HepG2 (cell line): Measurements from ENCODE around the gene SNX6. TPM values are rescaled to one million over a fixed set of nuclear protein-coding genes. Genes with fewer than 3 reads are reported as not detected.

Source experiments
- ATAC-seq: fragments of 200-7000 bp; cut with Tn5 transposase; 3 replicates; pipeline ENCODE4 v1.9.1; 2020; ENCODE audit warnings: mild to moderate bottlenecking, moderate library complexity
- BruUV-seq: library from RNA; stranded (reverse); fragments of 400-500 nt; replicated peaks from 2 replicates; lab custom pipeline; 2021; lab: Mats Ljungman, UMichigan
- CTCF ChIA-PET: fragments of 300-600 bp; formaldehyde crosslinking; extraction: SDS; loops from one replicate; lab custom pipeline; 2021; ENCODE audit warnings: low total read pairs, inconsistent platforms, low intra/inter-chr PET ratio; lab: Yijun Ruan, JAX
- POLR2A ChIA-PET: fragments of 350-600 bp; sonication (Branson Sonifier 250); formaldehyde crosslinking; loops from one replicate; lab custom pipeline; 2020; ENCODE audit warnings: antibody characterized with exemption, inconsistent platforms; lab: Yijun Ruan, JAX
- DNase-seq: peaks from one replicate; pipeline ENCODE4 v3.0.0-alpha.2; 2015; ENCODE audit warnings: low spot score
- FAIRE-seq: peaks from 3 replicates; lab custom pipeline; 2011; peaks lifted over from hg19 to GRCh38; lab: Jason Lieb, UNC
- H2AFZ ChIP-seq: one replicate; pipeline ENCODE4 v1.6.1; 2011; ENCODE audit warnings: low read length, inconsistent platforms
- H3K27ac ChIP-seq: fragments of 300-600 bp; 3 replicates; pipeline ENCODE4 v1.8.0; 2011; ENCODE audit warnings: mixed run types, mild to moderate bottlenecking, mixed read lengths, low read length, inconsistent platforms; ENCODE audit not compliant: insufficient read depth; ENCODE audit errors: extremely low read length
- H3K27me3 ChIP-seq, 2 experiments: fragments of 200-600 bp in 1 of 2; 2 replicates in 1 of 2; 3 replicates in 1 of 2; pipeline versions ENCODE4 v1.6.0 to v1.8.0; 2011; ENCODE audit warnings: low read length in 2 of 2, mild to moderate bottlenecking in 2 of 2, moderate library complexity in 2 of 2, inconsistent platforms in 1 of 2; ENCODE audit not compliant: insufficient read depth in 2 of 2, control insufficient read depth in 1 of 2
- H3K36me3 ChIP-seq, 2 experiments: fragments of 200-600 bp in 1 of 2; replicated peaks in 1 of 2; 2 replicates in 1 of 2; 3 replicates in 1 of 2; pipeline versions ENCODE4 v1.5.1 to v1.8.0; 2011; ENCODE audit warnings: low read length in 2 of 2, inconsistent platforms in 1 of 2; ENCODE audit not compliant: insufficient read depth in 2 of 2, control insufficient read depth in 1 of 2
- H3K4me1 ChIP-seq: 2 replicates; pipeline ENCODE4 v1.5.1; 2012; ENCODE audit warnings: low read length, inconsistent platforms; ENCODE audit not compliant: insufficient read depth
- H3K4me2 ChIP-seq: 2 replicates; pipeline ENCODE4 v1.6.0; 2011; ENCODE audit warnings: low read depth, low read length, inconsistent platforms
- H3K4me3 ChIP-seq, 3 experiments: fragments of 200-600 bp in 1 of 3; sonication (generic), shearing (Covaris generic) in 1 of 3; replicated peaks in 1 of 3; 2 replicates each; pipeline ENCODE4 v1.5.1; 2011 to 2016; ENCODE audit warnings: low read length in 3 of 3, inconsistent platforms in 2 of 3, low read depth in 2 of 3, mild to moderate bottlenecking in 2 of 3, control low read depth in 1 of 3, mixed read lengths in 1 of 3; ENCODE audit not compliant: insufficient read depth in 1 of 3
- H3K79me2 ChIP-seq: one replicate; pipeline ENCODE4 v1.6.1; 2011; ENCODE audit warnings: low read length, inconsistent platforms; ENCODE audit not compliant: insufficient read depth
- H3K9ac ChIP-seq: 2 replicates; pipeline ENCODE4 v1.6.0; 2011; ENCODE audit warnings: mild to moderate bottlenecking, low read depth, low read length, inconsistent platforms; ENCODE audit not compliant: insufficient read depth
- H3K9me3 ChIP-seq: 2 replicates; pipeline ENCODE4 v1.5.1; 2012; ENCODE audit warnings: mild to moderate bottlenecking, low read length
- H4K20me1 ChIP-seq: 2 replicates; pipeline ENCODE4 v1.6.0; 2011; ENCODE audit warnings: inconsistent platforms, mild to moderate bottlenecking, low read length, moderate library complexity; ENCODE audit not compliant: insufficient read depth
- ATAD3A ChIP-seq: sonication (generic); formaldehyde crosslinking; IDR thresholded peaks from 2 replicates; pipeline ENCODE4 v1.4.0; 2020; ENCODE audit warnings: missing genetic modification reagents
- EHMT2 ChIP-seq: fragments of 200-600 bp; sonication (generic); IDR thresholded peaks from 2 replicates; pipeline ENCODE4 v1.7.0; 2017; ENCODE audit warnings: antibody characterized with exemption, low read depth, low read length, borderline replicate concordance
- FOXO1 ChIP-seq: sonication (generic); formaldehyde crosslinking; IDR thresholded peaks from 2 replicates; pipeline ENCODE4 v1.4.0; 2020; ENCODE audit warnings: missing genetic modification reagents
- ISX ChIP-seq: sonication (generic); formaldehyde crosslinking; conservative IDR thresholded peaks from 2 replicates; pipeline ENCODE4 v1.5.0; 2020; ENCODE audit warnings: missing genetic modification reagents
- KMT2A ChIP-seq: sonication (generic); formaldehyde crosslinking; IDR thresholded peaks from 2 replicates; pipeline ENCODE4 v1.4.0; 2020; ENCODE audit warnings: missing genetic modification reagents
- NAIF1 ChIP-seq: sonication (generic); formaldehyde crosslinking; IDR thresholded peaks from 2 replicates; pipeline ENCODE4 v1.5.0; 2020; ENCODE audit warnings: mild to moderate bottlenecking, missing genetic modification reagents, borderline replicate concordance
- PBX3 ChIP-seq: sonication (generic); formaldehyde crosslinking; IDR thresholded peaks from 2 replicates; pipeline ENCODE4 v1.8.1; 2023; ENCODE audit warnings: missing genetic modification reagents, inconsistent platforms, borderline replicate concordance
- PHB2 ChIP-seq: fragments of 450-650 bp; IDR thresholded peaks from 2 replicates; pipeline ENCODE4 v1.6.1; 2018; ENCODE audit not compliant: partially characterized antibody
- POLR2AphosphoS5 ChIP-seq: IDR thresholded peaks from 2 replicates; pipeline ENCODE4 v1.6.1; 2012; ENCODE audit warnings: low read depth, low read length
- RBFOX2 ChIP-seq: fragments of 200-400 bp; formaldehyde crosslinking; IDR thresholded peaks from 2 replicates; pipeline ENCODE4 v1.6.1; 2017; ENCODE audit warnings: low read depth, mild to moderate bottlenecking, low read length
- RBM22 ChIP-seq: fragments of 200-400 bp; formaldehyde crosslinking; optimal IDR thresholded peaks from 2 replicates; pipeline ENCODE3; 2017; ENCODE audit warnings: mild to moderate bottlenecking, low read length, moderate library complexity
- TAF15 ChIP-seq: fragments of 200-400 bp; formaldehyde crosslinking; IDR thresholded peaks from one replicate; pipeline ENCODE4 v1.6.1; 2018; ENCODE audit warnings: mild to moderate bottlenecking, low read depth, low read length; ENCODE audit not compliant: poor library complexity, severe bottlenecking
- ZBTB38 ChIP-seq: sonication (generic); formaldehyde crosslinking; IDR thresholded peaks from 2 replicates; pipeline ENCODE4 v1.5.1; 2020; ENCODE audit warnings: mild to moderate bottlenecking, missing genetic modification reagents
- ZNF557 ChIP-seq: sonication (generic); formaldehyde crosslinking; IDR thresholded peaks from 2 replicates; pipeline ENCODE4 v1.4.0; 2020; ENCODE audit warnings: missing genetic modification reagents
- ZNF660 ChIP-seq: sonication (generic); formaldehyde crosslinking; IDR thresholded peaks from 2 replicates; pipeline ENCODE4 v1.5.1; 2020; ENCODE audit warnings: mild to moderate bottlenecking, low read depth, missing genetic modification reagents, borderline replicate concordance
- ZNF788 ChIP-seq: sonication (generic); formaldehyde crosslinking; IDR thresholded peaks from 2 replicates; pipeline ENCODE4 v1.5.0; 2020; ENCODE audit warnings: mild to moderate bottlenecking, missing genetic modification reagents, borderline replicate concordance
- WGBS: methylation state at CpG from one replicate; pipeline ENCODE4 v1.1.6; 2017; ENCODE audit warnings: low lambda C conversion rate; 5-methylcytosine and 5-hydroxymethylcytosine counted together
- in situ Hi-C: cut with HindIII; loops from 2 replicates; pipeline ENCODE4 v1.10.0; 2017; ENCODE audit warnings: low pct_unique_long_range_greater_than_20kb; ENCODE audit not compliant: extremely low pct_ligation_motif_present
- intact Hi-C: fragments of 100-400 bp; cut with micrococcal nuclease; formaldehyde crosslinking; loops from one replicate; pipeline ENCODE4 v1.10.0; 2022; ENCODE audit not compliant: unreplicated experiment
- polyA plus RNA-seq, 8 experiments: library from polyadenylated mRNA; depleted of rRNA in 3 of 8; stranded (reverse) in 7 of 8; unstranded in 1 of 8; fragments of >200 nt; fragmentation: Illumina TruSeq in 4 of 8; extraction: Trizol in 4 of 8; gene quantifications; 2 replicates each; pipeline versions ENCODE4 v1.2.1 to v1.2.3, GENCODE V29; 2011 to 2016; ENCODE audit warnings: low read depth in 4 of 8, missing spikeins in 1 of 8, mixed read lengths in 1 of 8; ENCODE audit not compliant: insufficient read depth in 1 of 8
- total RNA-seq, 5 experiments: library from RNA; depleted of rRNA; stranded (reverse); fragments of >200 nt; fragmentation: Illumina TruSeq; extraction: Trizol; gene quantifications; 2 replicates each; pipeline ENCODE4 v1.2.3, GENCODE V29; 2016; ENCODE audit warnings: low read depth in 1 of 5

The SNX6 gene
- total and polyA plus RNA-seq, 2 of the 13 experiments (the other 11 are each of a cell fraction or from before 2014, with no cell fraction given): 92.3 to 169 TPM

GRCh38 chr14:34619471-34619870 is 10.5 kb downstream of the SNX6 start:
- CTCF ChIA-PET: no interaction called here

More at GRCh38 chr14:34619471-34619870, 10.5 kb downstream of the SNX6 start:
- FAIRE-seq: no peak
- Histone ChIP-seq H4K20me1 (no peaks in the 10 kb centered on the region), H3K9me3 (no peaks in the 10 kb centered on the region), H3K27me3 (no peaks in the 10 kb centered on the region), H3K79me2 (peaks cover 5% of the 10 kb centered on the region)
- peak; percentile 27 for TF ChIP-seq PHB2
- no peak for TF ChIP-seq ZNF660 (CRISPR knock-in tag)
- TF ChIP-seq ZBTB38: no peak
- TF ChIP-seq RBFOX2: peak; percentile 62
- no peak for TF ChIP-seq ZNF788 (CRISPR knock-in tag)
- TF ChIP-seq FOXO1: no peak
- peak; percentile 34 for TF ChIP-seq RBM22
- TF ChIP-seq ZNF557 (CRISPR knock-in tag): no peak
- no peak for TF ChIP-seq NAIF1 (CRISPR knock-in tag)
- TF ChIP-seq EHMT2: no peak
- no peak for TF ChIP-seq TAF15
- no peak for TF ChIP-seq KMT2A (CRISPR knock-in tag)
- TF ChIP-seq POLR2AphosphoS5: peak; percentile 17; the same call in 1 of the 2 replicates
- no peak for TF ChIP-seq PBX3 (CRISPR knock-in tag)
- TF ChIP-seq ATAD3A: no peak
- TF ChIP-seq ISX (CRISPR knock-in tag): no peak
- TF ChIP-seq, all 625 proteins: peak for 4
- in situ Hi-C loops (no loop called here), intact Hi-C loops (no loop called here)
- Histone ChIP-seq H3K4me3 (no peak overlapping the region), H2AFZ (no peak overlapping the region), H3K4me1 (no peaks in the 10 kb centered on the region), H3K4me2 (no peak overlapping the region), H3K9ac (no peak overlapping the region), H3K36me3 (peaks cover 22 to 44% of the 10 kb centered on the region in 2 experiments), H3K27ac (no peak overlapping the region)
- WGBS: 98% methylated on average over 3 of the region's 3 CpGs
- BruUV-seq: no TSS peak
- POLR2A ChIA-PET: interaction anchor here (1.8 kb wide), 1 partner anchor 11 kb away, joined by 3 read pairs; no protein-coding TSS in a partner anchor
- DNase-seq: no peak
- ATAC-seq: no peak
